A549 (cell line): ENCODE data around the gene DTWD1. TPM values are rescaled to one million over a fixed set of nuclear protein-coding genes. Genes with fewer than 3 reads are reported as not detected.

Experiments
- ATAC-seq, 2 experiments: fragments of 200-7000 bp in 1 of 2; fragments of >200 bp in 1 of 2; cut with Nextera tagmentation in 1 of 2; cut with Tn5 transposase in 1 of 2; 3 replicates each; pipeline versions ENCODE4 v1.8.0 to v1.9.1; 2018 to 2020; ENCODE audit warnings: mild to moderate bottlenecking in 1 of 2, moderate library complexity in 1 of 2
- CTCF ChIA-PET: fragments of 300-600 bp; sonication (Branson Sonifier 250); formaldehyde crosslinking; extraction: SDS; loops from one replicate; lab custom pipeline; 2021; ENCODE audit warnings: antibody characterized with exemption, inconsistent platforms; lab: Yijun Ruan, JAX
- POLR2A ChIA-PET: fragments of 350-600 bp; formaldehyde crosslinking; extraction: SDS; loops from one replicate; lab custom pipeline; 2021; ENCODE audit warnings: antibody characterized with exemption, inconsistent platforms; lab: Yijun Ruan, JAX
- DNase-seq, 2 experiments: peaks; one replicate each; pipeline versions ENCODE4 v3.0.0 to v3.0.0-alpha.2; 2011 to 2016; ENCODE audit warnings: low read depth in 1 of 2, low spot score in 1 of 2
- FAIRE-seq: peaks from 2 replicates; lab custom pipeline; 2011; peaks lifted over from hg19 to GRCh38; lab: Jason Lieb, UNC
- H3K27ac ChIP-seq, 2 experiments: fragments of >200 bp; sonication (Bioruptor Twin); formaldehyde crosslinking; 3 replicates each; pipeline ENCODE4 v1.5.1; 2016 to 2017
- H3K4me1 ChIP-seq: fragments of >200 bp; sonication (Bioruptor Twin); formaldehyde crosslinking; 3 replicates; pipeline ENCODE4 v1.6.1; 2016
- H3K4me2 ChIP-seq: fragments of >200 bp; sonication (Bioruptor Twin); formaldehyde crosslinking; 3 replicates; pipeline ENCODE4 v1.6.1; 2016
- H3K4me3 ChIP-seq: fragments of >200 bp; sonication (Bioruptor Twin); formaldehyde crosslinking; 3 replicates; pipeline ENCODE4 v1.5.1; 2016
- H3K9me3 ChIP-seq: fragments of >200 bp; sonication (Bioruptor Twin); formaldehyde crosslinking; 3 replicates; pipeline ENCODE4 v1.6.1; 2016
- BCL3 ChIP-seq: fragments of >200 bp; sonication (Bioruptor Twin); formaldehyde crosslinking; IDR thresholded peaks from 3 replicates; pipeline ENCODE4 v1.6.1; 2016
- BHLHE40 ChIP-seq: IDR thresholded peaks from 2 replicates; pipeline ENCODE4 v1.6.1; 2012; ENCODE audit warnings: low read depth, low read length, inconsistent platforms
- CBX2 ChIP-seq: fragments of 200-600 bp; sonication (generic); IDR thresholded peaks from 2 replicates; pipeline ENCODE4 v1.6.1; 2016; ENCODE audit warnings: low read depth, mild to moderate bottlenecking, borderline replicate concordance
- CBX8 ChIP-seq: fragments of 200-600 bp; sonication (generic); IDR thresholded peaks from 2 replicates; pipeline ENCODE4 v1.6.1; 2016
- CEBPB ChIP-seq, 2 experiments: fragments of >200 bp in 1 of 2; sonication (Bioruptor Twin) in 1 of 2; formaldehyde crosslinking in 1 of 2; IDR thresholded peaks; 2 replicates each; pipeline ENCODE4 v1.6.1; 2012 to 2016
- CHD2 ChIP-seq: fragments of 150-350 bp; IDR thresholded peaks from 2 replicates; pipeline ENCODE4 v1.6.1; 2014; ENCODE audit warnings: low read length; ENCODE audit not compliant: partially characterized antibody
- CHD4 ChIP-seq: fragments of 200-600 bp; sonication (generic); IDR thresholded peaks from 2 replicates; pipeline ENCODE4 v1.6.1; 2016; ENCODE audit warnings: antibody characterized with exemption, mild to moderate bottlenecking, borderline replicate concordance
- EHF ChIP-seq: fragments of 250-450 bp; sonication (Bioruptor Pico); IDR thresholded peaks from 2 replicates; pipeline ENCODE4 v1.5.0; 2020; ENCODE audit warnings: mild to moderate bottlenecking
- ESRRA ChIP-seq: fragments of 150-350 bp; IDR thresholded peaks from 2 replicates; pipeline ENCODE4 v1.6.1; 2014; ENCODE audit warnings: mild to moderate bottlenecking, low read length, borderline replicate concordance
- FOSB ChIP-seq: fragments of 250-450 bp; sonication (Bioruptor Pico); IDR thresholded peaks from 2 replicates; pipeline ENCODE4 v1.5.0; 2020; ENCODE audit warnings: mild to moderate bottlenecking, moderate library complexity
- FOSL2 ChIP-seq, 2 experiments: fragments of 450-650 bp in 1 of 2; fragments of >200 bp in 1 of 2; sonication (Bioruptor Twin) in 1 of 2; formaldehyde crosslinking; IDR thresholded peaks; 2 replicates each; pipeline versions ENCODE4 v1.5.0 to v1.6.1; 2016 to 2020; ENCODE audit warnings: mild to moderate bottlenecking in 1 of 2, moderate library complexity in 1 of 2
- HEYL ChIP-seq: fragments of 250-450 bp; sonication (Bioruptor Pico); IDR thresholded peaks from 2 replicates; pipeline ENCODE4 v1.8.0; 2021; ENCODE audit warnings: mild to moderate bottlenecking, moderate library complexity
- JUNB ChIP-seq: fragments of >200 bp; sonication (Bioruptor Twin); formaldehyde crosslinking; IDR thresholded peaks from 2 replicates; pipeline ENCODE4 v1.6.1; 2016
- KDM1A ChIP-seq: fragments of 200-600 bp; sonication (generic); IDR thresholded peaks from 2 replicates; pipeline ENCODE4 v1.6.1; 2016; ENCODE audit warnings: low read depth, mild to moderate bottlenecking
- MAFK ChIP-seq: fragments of 450-650 bp; IDR thresholded peaks from 2 replicates; pipeline ENCODE4 v1.6.1; 2014; ENCODE audit not compliant: partially characterized antibody
- MAZ ChIP-seq: fragments of 150-350 bp; IDR thresholded peaks from 2 replicates; pipeline ENCODE4 v1.6.1; 2014; ENCODE audit warnings: antibody characterized with exemption, low read depth, low read length, borderline replicate concordance
- NFE2L2 ChIP-seq: fragments of 150-350 bp; conservative IDR thresholded peaks from 2 replicates; pipeline ENCODE4 v1.6.1; 2014; ENCODE audit warnings: low read length
- NPAS2 ChIP-seq: fragments of 250-450 bp; sonication (Bioruptor Pico); IDR thresholded peaks from 2 replicates; pipeline ENCODE4 v1.8.0; 2022; ENCODE audit warnings: mild to moderate bottlenecking, moderate library complexity, borderline replicate concordance
- POLR2A ChIP-seq: IDR thresholded peaks from 2 replicates; pipeline ENCODE4 v1.6.1; 2012; ENCODE audit warnings: mild to moderate bottlenecking, low read length
- RAD21 ChIP-seq, 2 experiments: fragments of >200 bp in 1 of 2; sonication (Bioruptor Twin) in 1 of 2; formaldehyde crosslinking in 1 of 2; IDR thresholded peaks in 1 of 2; conservative IDR thresholded peaks in 1 of 2; 2 replicates in 1 of 2; 3 replicates in 1 of 2; pipeline ENCODE4 v1.6.1; 2012 to 2018; ENCODE audit warnings: inconsistent platforms in 1 of 2
- RARB ChIP-seq: fragments of 250-450 bp; sonication (Bioruptor Pico); IDR thresholded peaks from 2 replicates; pipeline ENCODE4 v1.8.0; 2021; ENCODE audit warnings: mild to moderate bottlenecking, moderate library complexity
- RFX5 ChIP-seq: fragments of 450-650 bp; IDR thresholded peaks from 2 replicates; pipeline ENCODE4 v1.7.1; 2014; ENCODE audit warnings: antibody characterized with exemption, mild to moderate bottlenecking, moderate library complexity
- SMC3 ChIP-seq: fragments of >200 bp; sonication (Bioruptor Twin); formaldehyde crosslinking; IDR thresholded peaks from 3 replicates; pipeline ENCODE4 v1.6.1; 2018; ENCODE audit warnings: inconsistent platforms
- USF2 ChIP-seq: fragments of 450-650 bp; IDR thresholded peaks from 2 replicates; pipeline ENCODE4 v1.6.1; 2014; ENCODE audit warnings: antibody characterized with exemption
- WGBS: methylation state at CpG from one replicate; pipeline ENCODE4 v1.1.6; 2017; ENCODE audit errors: missing lambda C conversion rate; 5-methylcytosine and 5-hydroxymethylcytosine counted together
- polyA plus RNA-seq, 4 experiments: library from polyadenylated mRNA; depleted of rRNA in 3 of 4; stranded (reverse); fragments of >200 nt; fragmentation: RNase III in 1 of 4; extraction: RNeasy Plus Mini Kit Qiagen cat#74134 plus additional on column Dnase treatment in 1 of 4; gene quantifications; 2 replicates in 3 of 4; 3 replicates in 1 of 4; pipeline ENCODE4 v1.2.3, GENCODE V29; 2011 to 2017

DTWD1 gene
- polyA plus RNA-seq, 2 of the 4 experiments (the other 2 are of a cell fraction): 17.3 to 24.3 TPM

DNA sequence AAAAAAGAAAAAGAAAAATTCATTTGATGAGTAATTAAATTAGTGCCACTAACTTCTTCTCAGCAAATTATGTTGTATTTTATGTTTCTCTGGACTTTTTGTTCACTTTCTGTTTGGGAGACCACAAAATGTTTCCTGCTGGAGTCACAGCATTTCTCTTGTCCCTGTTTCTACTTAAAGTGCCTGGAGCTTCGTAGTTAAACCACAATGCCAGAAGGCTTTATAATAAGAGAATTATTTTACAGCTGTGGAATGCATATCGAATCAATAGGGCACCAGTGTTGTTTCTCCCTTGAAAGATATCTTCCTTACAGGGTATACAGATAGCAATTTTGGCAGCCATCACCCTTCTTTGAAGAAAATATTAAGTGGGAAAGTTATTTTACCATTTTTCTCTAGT, 3.2 kb downstream of the DTWD1 start:
- no peak for TF ChIP-seq KDM1A
- TF ChIP-seq, all 56 proteins: peak for 0
- FAIRE-seq (no peak), ATAC-seq (no peak), DNase-seq (no peak)
- POLR2A ChIA-PET: no interaction called here
- Histone ChIP-seq H3K4me3 (no peak overlapping the region), H3K4me2 (no peak overlapping the region), H3K4me1 (peaks cover 28% of the 10 kb centered on the region), H3K27ac (no peak overlapping the region), H3K9me3 (peaks cover 11% of the 10 kb centered on the region)
- WGBS: 84% methylated on average over 2 of the region's 2 CpGs
- CTCF ChIA-PET: no interaction called here

DNA sequence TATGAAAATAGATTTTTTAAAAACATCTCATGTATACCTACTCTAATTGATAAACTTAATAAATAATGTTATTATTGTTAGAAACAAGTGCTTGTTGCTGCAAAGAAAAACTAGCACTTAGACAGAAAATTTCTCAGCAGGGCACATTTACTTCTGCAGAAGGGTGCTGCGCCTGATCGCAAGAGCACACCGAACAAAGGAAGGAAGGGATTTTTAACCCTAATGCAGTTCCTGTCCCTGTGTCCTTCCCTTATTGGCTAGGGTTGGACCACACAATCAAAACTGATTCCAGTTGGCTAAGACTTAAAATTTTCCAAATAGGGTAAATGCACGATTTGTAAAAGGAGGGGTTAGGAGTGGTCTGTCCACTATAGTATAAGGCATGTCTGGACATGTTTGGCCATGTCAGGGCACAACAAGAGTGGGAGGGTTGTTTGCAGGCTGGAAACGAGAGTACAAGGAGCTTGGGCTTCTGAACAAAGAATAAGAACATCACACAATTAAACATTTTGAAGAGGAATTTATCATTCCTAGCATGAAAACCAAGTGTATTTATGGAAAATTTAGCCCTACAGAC, 4.7 kb downstream of the DTWD1 start:
- Histone ChIP-seq H3K9me3 (peaks cover 11% of the 10 kb centered on the region), H3K4me2 (no peak overlapping the region), H3K4me3 (no peak overlapping the region), H3K27ac (peak overlapping the region in 1 of 2 experiments; percentile 40; a peak in 3 of 6 replicates), H3K4me1 (peaks cover 23% of the 10 kb centered on the region)
- WGBS: 93% methylated on average over 5 of the region's 5 CpGs
- FAIRE-seq (no peak), ATAC-seq (no peak), DNase-seq (peak in 1 of 2 experiments; percentile 1)
- ChIA-PET CTCF (no interaction called here), POLR2A (no interaction called here)
- TF ChIP-seq CEBPB (IDR thresholded peaks at IDR 0.05): no peak
- TF ChIP-seq CBX2: no peak
- no peak for TF ChIP-seq CHD4
- TF ChIP-seq FOSB: no peak
- TF ChIP-seq SMC3: no peak
- no peak for TF ChIP-seq JUNB
- TF ChIP-seq CBX8: no peak
- TF ChIP-seq ESRRA: no peak
- TF ChIP-seq CHD2: no peak
- TF ChIP-seq NFE2L2: no peak
- no peak for TF ChIP-seq EHF
- no peak for TF ChIP-seq RARB (CRISPR knock-in tag)

DNA sequence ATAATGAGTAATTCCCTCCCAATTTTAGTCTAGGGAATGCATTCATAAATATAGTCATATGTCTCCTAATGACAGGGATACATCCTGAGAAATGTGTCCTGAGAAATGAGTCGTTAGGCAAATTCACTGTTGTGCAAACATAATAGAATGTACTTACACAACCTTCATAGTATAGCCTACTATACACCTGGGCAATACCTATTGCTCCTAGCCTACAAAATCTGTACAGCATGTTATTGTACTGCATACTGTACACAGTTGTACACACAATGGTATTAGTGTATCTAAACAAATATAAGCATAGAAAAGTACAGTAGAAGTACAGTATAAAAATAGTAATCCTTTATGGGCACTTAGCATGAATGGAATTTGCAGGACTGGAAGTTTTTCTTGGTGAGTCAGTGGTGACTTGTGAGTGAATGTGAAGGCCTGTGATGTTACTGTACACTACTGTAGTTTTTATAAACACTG, 6.6 kb downstream of the DTWD1 start:
- CTCF ChIA-PET: no interaction called here
- Histone ChIP-seq H3K4me1 (peaks cover 18% of the 10 kb centered on the region), H3K4me2 (peak overlapping the region; percentile 45)
- TF ChIP-seq BHLHE40 (no peak), HEYL (CRISPR knock-in tag) (no peak), BCL3 (no peak), JUNB (peak; percentile 53; the same call in 1 of the 2 replicates), MAFK (peak; percentile 9), FOSL2 (IDR thresholded peaks at IDR 0.05) (peak; percentile 38; the same call in 1 of the 2 replicates), FOSL2 (CRISPR knock-in tag; IDR thresholded peaks at IDR 0.05) (peak; percentile 19; the same call in 1 of the 2 replicates), POLR2A (no peak), KDM1A (no peak), RFX5 (no peak), NPAS2 (CRISPR knock-in tag) (no peak), RAD21 (conservative IDR thresholded peaks at IDR 0.05 in 1 of 2, IDR thresholded peaks at IDR 0.05 in 1 of 2) (no peak), USF2 (no peak), FOSB (no peak), MAZ (no peak), CEBPB (IDR thresholded peaks at IDR 0.05) (peak in 1 of 2 experiments; percentile 24; a peak in 1 of 4 replicates)
- TF ChIP-seq, all 56 proteins: peak for 4
- Histone ChIP-seq H3K4me3 (no peak overlapping the region), H3K27ac (peak overlapping the region; percentile 13 to 31; a peak in 1 of 6 replicates), H3K9me3 (peaks cover 11% of the 10 kb centered on the region)
- POLR2A ChIA-PET: no interaction called here
- 6% methylated on average over 1 of the region's 1 CpG for WGBS
- ATAC-seq: peak; percentile 80 to 88
- peak; percentile 2 to 53 for DNase-seq
- FAIRE-seq: no peak
